Ramos (cell line): Measurements from ENCODE around the gene PCDHB14.

ENCODE experiments used
- in situ Hi-C: fragments of 300-500 bp; cut with MboI; formaldehyde crosslinking; loops from one replicate; pipeline ENCODE4 v1.14.3; 2022; ENCODE audit warnings: low sequenced_read_pairs; ENCODE audit not compliant: unreplicated experiment

PCDHB14 gene

GRCh38 chr5:141261238-141261546 is 38.0 kb downstream of the PCDHB14 start:
- in situ Hi-C loops, result no loop called here

GRCh38 chr5:141269195-141269594 is 46.1 kb downstream of the PCDHB14 start:
- in situ Hi-C loops, result no loop called here

GRCh38 chr5:141272906-141273305 is 49.8 kb downstream of the PCDHB14 start:
- in situ Hi-C loops, result no loop called here
